ENCODE results near the gene NPIPA5. TPM values are rescaled to one million over a fixed set of nuclear protein-coding genes. Genes with fewer than 3 reads are reported as not detected.

The NPIPA5 gene
- total and polyA plus RNA-seq, 10 donors, result 1.8 to 30.6 (median 11.0) TPM

Other genes with a start within 250 kb of the NPIPA5 start
- 1 to 10 TPM; 1.4 to 9.0 (median 5.8) TPM for gene MPV17L, start 17.5 kb upstream of the NPIPA5 start, total RNA-seq
- 1 to 10 TPM in 1 of 3 donors, under 1 TPM in 2; 0.79 to 2.5 (median 0.98) TPM for gene MPV17L, start 17.5 kb upstream of the NPIPA5 start, polyA plus RNA-seq
- 10 to 100 TPM; 12.3 to 36.5 (median 27.6) TPM for gene BMERB1, start 56.3 kb upstream of the NPIPA5 start, total RNA-seq
- 1 to 10 TPM; 5.6 to 7.1 (median 6.6) TPM for gene BMERB1, start 56.3 kb upstream of the NPIPA5 start, polyA plus RNA-seq